NCI-H2196 (cell line): Measurements from ENCODE around the gene BAD.
A peak's percentile ranks its signal among the peaks of the same experiment; 100 is the strongest.

ENCODE experiments used
- DNase-seq: peaks from one replicate; lab custom pipeline; 2025; ENCODE audit not compliant: unreplicated experiment; lab: John Stamatoyannopoulos, UW

BAD gene

GRCh38 chr11:64232967-64233315 is 51.5 kb downstream of the BAD start:
- no peak for DNase-seq

- DNase-seq: no peak
These were observed 52.1 kb downstream of the BAD start for GRCh38 chr11:64232182-64232966.

- no peak for DNase-seq
These were observed 52.9 kb downstream of the BAD start for GRCh38 chr11:64231546-64231945.

GRCh38 chr11:64230985-64231365 is 53.5 kb downstream of the BAD start:
- DNase-seq: no peak

GRCh38 chr11:64230171-64230984 is 54.1 kb downstream of the BAD start, which contains the start of gene DNAJC4:
Gene DNAJC4, plus strand, starts transcription at chr11:64230548. Its CDS starts 307 bp downstream, at chr11:64230855.
- peak; percentile 94 for DNase-seq

GRCh38 chr11:64229744-64230170 is 54.7 kb downstream of the BAD start:
- no peak for DNase-seq

- DNase-seq: no peak
These were observed 55.2 kb downstream of the BAD start for GRCh38 chr11:64229090-64229743.

- no peak for DNase-seq
These were observed 57.0 kb downstream of the BAD start for GRCh38 chr11:64227405-64227956.

GRCh38 chr11:64226507-64227051 is 57.9 kb downstream of the BAD start:
- DNase-seq: peak; percentile 40

- peak; percentile 90 for DNase-seq
These were observed 58.6 kb downstream of the BAD start, which contains the start of the genes NUDT22 and TRPT1 for GRCh38 chr11:64225608-64226506. Gene NUDT22, plus strand, starts transcription at chr11:64226274. Its CDS starts 379 bp downstream, at chr11:64226653. Gene TRPT1, minus strand, starts transcription at chr11:64226186. Its CDS starts 326 bp downstream, at chr11:64225860.

GRCh38 chr11:64224891-64225607 is 59.4 kb downstream of the BAD start:
- no peak for DNase-seq

- DNase-seq: no peak
These were observed 60.1 kb downstream of the BAD start for GRCh38 chr11:64224151-64224890.

- DNase-seq: no peak
These were observed 61.3 kb downstream of the BAD start for GRCh38 chr11:64223001-64223651.

GRCh38 chr11:64222651-64223000 is 61.8 kb downstream of the BAD start:
- no peak for DNase-seq

GRCh38 chr11:64220798-64221197 is 63.7 kb downstream of the BAD start:
- DNase-seq: no peak

GRCh38 chr11:64220271-64220670 is 64.2 kb downstream of the BAD start:
- DNase-seq: no peak
